Left ventricle myocardium inferior (tissue), 1 donor: ENCODE data around the gene RAMAC. TPM values are rescaled to one million over a fixed set of nuclear protein-coding genes. Genes with fewer than 3 reads are reported as not detected.
"Not testable (repeated sequence)": the region's sequence is repeated elsewhere in the genome, so short reads cannot be mapped to it uniquely, and the experiment has no call there.

Experiments
- DNase-seq: peaks from one replicate; pipeline ENCODE4 v3.0.0-alpha.2; 2020
- H3K27ac ChIP-seq: fragments of 200-600 bp; replicated peaks from 2 replicates; pipeline ENCODE4 v1.8.0; 2021
- H3K27me3 ChIP-seq: fragments of 200-600 bp; 2 replicates; pipeline ENCODE4 v1.8.0; 2021; ENCODE audit warnings: low read depth
- H3K36me3 ChIP-seq: fragments of 200-600 bp; 2 replicates; pipeline ENCODE4 v1.8.0; 2021
- H3K4me1 ChIP-seq: fragments of 200-600 bp; 2 replicates; pipeline ENCODE4 v1.8.0; 2021
- H3K4me3 ChIP-seq: fragments of 200-600 bp; 2 replicates; pipeline ENCODE4 v1.8.0; 2021; ENCODE audit warnings: mild to moderate bottlenecking, moderate library complexity
- H3K9me3 ChIP-seq: fragments of 200-600 bp; replicated peaks from 2 replicates; pipeline ENCODE4 v1.8.0; 2021
- CTCF ChIP-seq: fragments of 200-600 bp; IDR thresholded peaks from 2 replicates; pipeline ENCODE4 v1.8.0; 2021; ENCODE audit warnings: antibody characterized with exemption, mild to moderate bottlenecking, borderline replicate concordance
- intact Hi-C: fragments of 100-400 bp; cut with micrococcal nuclease; formaldehyde crosslinking; loops from one replicate; pipeline ENCODE4 v1.11.0; 2022
- long read RNA-seq: library from polyadenylated mRNA; unstranded; transcript quantifications from one replicate; pipeline ENCODE4 v2.0.0, GENCODE V29; 2021
- total RNA-seq: library from RNA; stranded (reverse); fragmentation: NEBNext Ultra II Directional; extraction: Animal tissue kit (Norgen Biotek cat#: 25700); gene quantifications from one replicate; pipeline ENCODE4 v1.2.1, GENCODE V29; 2021
- donor health status: DM: no; HTN: yes; CAD: no; lungs with severe emphysema.

The RAMAC gene
- 13.9 TPM for total RNA-seq
- long read RNA-seq, transcript RAMAC-201 (4 exons, 1,568 nt): major isoform, 11 of 13 reads
- long read RNA-seq, partial matches to known transcripts: 0 of 13 reads
- long read RNA-seq, other reads (novel, unspliced or antisense): 2 of 13 reads

GRCh38 chr15:82985688-82986441 is at the start of gene RAMAC:
TSS of gene RAMAC (plus strand) at chr15:82986210. CDS start at chr15:82989019, 2,809 bp downstream.
- intact Hi-C loops: no loop called here
- Histone ChIP-seq H3K27me3 (no peaks in the 10 kb centered on the region), H3K9me3 (no peaks in the 10 kb centered on the region), H3K4me1 (peaks cover 27% of the 10 kb centered on the region), H3K27ac (peak within 1 kb of the TSS; percentile 89), H3K36me3 (peaks cover 27% of the 10 kb centered on the region), H3K4me3 (peak within 1 kb of the TSS; percentile 92)
- TF ChIP-seq CTCF: no peak
- DNase-seq: peak; percentile 90

GRCh38 chr15:82936966-82937711 is 48.9 kb upstream of the RAMAC start:
- DNase-seq: no peak
- H3K4me1 ChIP-seq: peaks cover 5% of the 10 kb centered on the region
- H3K9me3 ChIP-seq: no peaks in the 10 kb centered on the region
- intact Hi-C loops: no loop called here
- no peaks in the 10 kb centered on the region for H3K27me3 ChIP-seq
- H3K4me3 ChIP-seq: no peak overlapping the region
- no peak for TF ChIP-seq CTCF
- no peaks in the 10 kb centered on the region for H3K36me3 ChIP-seq
- no peak overlapping the region for H3K27ac ChIP-seq

- Histone ChIP-seq H3K4me3 (no peak overlapping the region), H3K27me3 (no peaks in the 10 kb centered on the region), H3K36me3 (no peaks in the 10 kb centered on the region), H3K4me1 (peaks cover 5% of the 10 kb centered on the region), H3K27ac (no peak overlapping the region), H3K9me3 (no peaks in the 10 kb centered on the region)
- TF ChIP-seq CTCF: no peak
- intact Hi-C loops: no loop called here
- no peak for DNase-seq
Observed at GRCh38 chr15:82937712-82938058, 48.3 kb upstream of the RAMAC start.

GRCh38 chr15:82939678-82940077 is 46.3 kb upstream of the RAMAC start:
- H3K4me3 ChIP-seq, H3K27ac ChIP-seq, H3K36me3 ChIP-seq, H3K9me3 ChIP-seq, intact Hi-C loops, H3K27me3 ChIP-seq, DNase-seq: not testable (repeated sequence)
- peaks cover 13% of the 10 kb centered on the region for H3K4me1 ChIP-seq

GRCh38 chr15:82942691-82943090 is 43.3 kb upstream of the RAMAC start:
- no peak for TF ChIP-seq CTCF
- no peak overlapping the region for H3K4me3 ChIP-seq
- intact Hi-C loops: no loop called here
- H3K27me3 ChIP-seq: no peaks in the 10 kb centered on the region
- no peaks in the 10 kb centered on the region for H3K36me3 ChIP-seq
- DNase-seq: no peak
- no peak overlapping the region for H3K27ac ChIP-seq
- H3K9me3 ChIP-seq: no peaks in the 10 kb centered on the region
- H3K4me1 ChIP-seq: peaks cover 8% of the 10 kb centered on the region

- no peaks in the 10 kb centered on the region for H3K27me3 ChIP-seq
- TF ChIP-seq CTCF: no peak
- H3K36me3 ChIP-seq: no peaks in the 10 kb centered on the region
- DNase-seq: no peak
- H3K27ac ChIP-seq: no peak overlapping the region
- no peaks in the 10 kb centered on the region for H3K9me3 ChIP-seq
- H3K4me3 ChIP-seq: no peak overlapping the region
- peaks cover 8% of the 10 kb centered on the region for H3K4me1 ChIP-seq
- intact Hi-C loops: no loop called here
Observed at GRCh38 chr15:82943176-82943575, 42.8 kb upstream of the RAMAC start.
